KG1 (cell line): ENCODE measurements around the gene TAF3.

Experiments
- DNase-seq: peaks from one replicate; lab custom pipeline; 2025; lab: John Stamatoyannopoulos, UW

The TAF3 gene

DNA sequence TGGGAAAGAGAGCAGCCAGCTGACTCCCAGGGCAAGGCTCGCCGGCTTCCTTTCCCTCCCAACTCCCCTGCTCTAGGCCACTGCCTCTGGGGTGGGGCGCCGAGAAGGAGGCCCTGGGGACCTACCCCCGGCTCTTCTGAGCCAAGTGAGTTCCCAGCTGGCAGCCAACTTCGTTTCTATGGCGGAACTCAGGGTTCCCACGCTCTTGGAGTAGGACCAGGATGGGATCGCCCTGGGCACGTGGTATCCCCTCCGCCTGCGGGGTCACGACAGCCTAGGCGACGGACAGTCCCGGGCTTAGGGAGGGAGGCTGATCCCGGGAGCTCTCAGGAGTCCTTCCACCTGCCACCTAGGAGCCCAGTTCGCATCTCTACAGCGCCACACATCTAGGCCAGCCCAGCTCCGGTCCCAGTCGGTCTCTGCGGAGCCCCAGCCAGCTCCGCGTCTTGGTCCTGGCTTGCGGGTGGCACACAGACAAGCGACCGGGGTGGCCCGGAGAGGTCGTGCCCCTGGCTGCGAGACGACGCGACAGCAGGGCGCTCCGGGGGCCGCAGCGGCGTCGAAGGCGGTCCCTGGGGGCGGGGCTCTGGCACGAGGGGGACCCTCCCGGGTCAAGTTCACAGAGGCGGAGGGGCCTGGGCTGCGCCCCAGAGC, 215.6 kb downstream of the TAF3 start:
- DNase-seq, result no peak

GRCh38 chr10:8034466-8035005, 216.2 kb downstream of the TAF3 start:
- no peak for DNase-seq

DNA sequence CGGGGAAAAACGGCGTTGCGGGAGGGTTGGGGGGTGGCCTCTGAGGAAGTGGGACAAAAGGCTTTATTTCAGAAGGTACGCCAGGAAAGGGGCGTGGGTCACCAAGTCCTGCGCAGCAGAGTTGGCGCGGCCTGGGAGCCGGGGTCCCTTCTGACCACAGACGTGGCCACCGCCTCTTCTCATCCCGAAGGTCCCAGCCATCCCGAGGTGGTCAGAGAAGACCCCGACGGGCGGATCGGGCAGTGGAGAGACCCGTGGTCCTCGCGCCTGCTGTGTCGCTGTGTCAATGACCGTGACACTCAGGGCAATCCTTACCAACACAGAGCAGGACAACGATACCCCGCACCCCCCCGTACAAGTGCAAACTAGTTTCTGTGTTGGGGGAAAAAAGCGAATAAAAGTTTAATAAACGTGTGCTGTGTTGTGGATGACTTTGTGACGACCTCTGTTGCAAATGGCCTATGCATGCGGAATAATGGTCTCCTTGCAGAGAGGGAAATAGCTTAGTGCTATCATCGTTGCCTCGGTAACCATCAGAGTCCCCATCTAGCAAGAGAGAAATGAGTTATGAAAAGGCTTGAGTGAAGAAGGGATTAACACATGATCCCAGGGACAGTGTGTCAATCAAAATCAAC, 216.8 kb downstream of the TAF3 start:
- no peak for DNase-seq

GRCh38 chr10:8035641-8036470, 217.6 kb downstream of the TAF3 start:
- DNase-seq, result no peak

DNA sequence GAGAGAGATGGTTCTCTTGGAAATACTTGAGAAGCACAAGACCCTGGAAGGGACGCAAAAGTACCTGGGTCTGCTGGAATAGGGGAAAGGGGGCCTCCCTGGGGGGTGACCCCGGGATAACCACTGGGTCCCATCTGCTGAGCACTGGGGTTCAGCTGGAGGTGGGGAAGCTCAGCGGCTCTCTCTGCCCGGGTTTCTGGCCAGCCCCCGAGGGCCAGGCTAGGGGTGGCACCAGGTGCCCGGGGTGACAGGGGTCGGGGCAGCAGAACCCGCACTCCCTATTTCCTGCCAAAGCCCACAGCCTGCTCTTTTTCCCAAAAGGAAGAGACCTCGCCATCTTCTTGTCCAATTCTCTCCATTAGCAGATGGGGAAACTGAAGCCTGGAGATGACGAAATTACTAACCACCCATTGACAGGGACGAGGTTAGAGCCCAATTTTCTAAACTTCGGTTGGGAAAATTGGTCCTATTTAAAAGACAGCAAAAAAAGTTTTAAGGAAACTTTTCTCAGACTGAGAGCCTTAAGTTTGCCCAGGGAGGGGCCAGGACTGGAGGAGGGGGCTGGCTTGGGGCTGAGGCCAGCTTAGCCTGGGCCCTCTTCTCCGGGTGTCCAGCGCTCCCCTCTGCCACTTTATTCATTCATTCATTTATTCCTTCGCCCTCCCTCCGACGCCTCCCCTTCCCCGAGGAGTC, 218.3 kb downstream of the TAF3 start:
- DNase-seq, result no peak

GRCh38 chr10:8037199-8037801, 219.0 kb downstream of the TAF3 start:
- DNase-seq, result no peak

- no peak for DNase-seq
These were observed 219.9 kb downstream of the TAF3 start for GRCh38 chr10:8037941-8038894.

DNA sequence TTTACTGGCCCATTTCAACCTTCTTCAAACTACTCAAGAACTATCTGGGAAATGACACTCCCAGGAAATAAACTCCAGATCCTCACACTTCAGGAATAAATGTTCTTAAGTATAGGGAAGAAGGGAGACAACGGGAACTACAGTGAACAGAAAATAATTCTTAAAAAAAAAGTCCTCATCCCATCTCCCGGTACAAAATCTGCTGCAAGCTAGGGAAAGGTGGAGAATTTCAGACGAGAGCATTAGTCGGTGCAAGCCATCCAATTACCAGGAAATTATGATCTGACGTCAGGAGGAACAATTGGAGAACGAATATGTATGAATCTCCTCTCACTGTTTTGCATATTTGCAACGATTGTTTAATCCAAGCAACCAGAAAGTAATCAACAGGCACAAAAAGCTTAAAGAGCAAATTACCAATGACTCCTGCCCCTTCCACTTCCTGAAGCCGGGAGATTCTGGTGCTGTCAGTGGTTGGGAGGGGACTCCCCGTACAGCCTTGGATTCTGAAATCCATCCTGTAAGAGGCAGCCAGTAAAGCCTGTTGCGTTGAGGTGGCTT, 221.1 kb downstream of the TAF3 start:
- no peak for DNase-seq

DNA sequence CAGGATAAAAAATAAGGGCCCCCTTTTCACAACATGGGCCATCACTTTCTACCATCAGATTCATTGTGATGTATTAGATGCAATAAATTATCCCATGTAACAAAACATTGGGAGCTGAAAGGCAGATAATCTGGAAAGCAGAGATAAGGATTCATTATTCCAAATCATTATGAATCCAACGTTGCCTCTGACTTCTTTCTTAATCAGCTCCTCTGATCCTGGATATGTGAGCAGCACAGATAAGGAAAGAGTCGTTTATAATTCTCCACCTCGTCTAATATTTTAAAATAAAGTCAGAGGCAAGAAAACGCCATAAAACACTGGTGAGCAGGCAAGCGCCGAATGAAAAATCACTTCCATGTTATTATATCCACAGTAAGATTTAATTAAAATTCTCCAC, 222.3 kb downstream of the TAF3 start:
- DNase-seq, result no peak

- DNase-seq, result no peak
These were observed 223.1 kb downstream of the TAF3 start for GRCh38 chr10:8041284-8041991.

DNA sequence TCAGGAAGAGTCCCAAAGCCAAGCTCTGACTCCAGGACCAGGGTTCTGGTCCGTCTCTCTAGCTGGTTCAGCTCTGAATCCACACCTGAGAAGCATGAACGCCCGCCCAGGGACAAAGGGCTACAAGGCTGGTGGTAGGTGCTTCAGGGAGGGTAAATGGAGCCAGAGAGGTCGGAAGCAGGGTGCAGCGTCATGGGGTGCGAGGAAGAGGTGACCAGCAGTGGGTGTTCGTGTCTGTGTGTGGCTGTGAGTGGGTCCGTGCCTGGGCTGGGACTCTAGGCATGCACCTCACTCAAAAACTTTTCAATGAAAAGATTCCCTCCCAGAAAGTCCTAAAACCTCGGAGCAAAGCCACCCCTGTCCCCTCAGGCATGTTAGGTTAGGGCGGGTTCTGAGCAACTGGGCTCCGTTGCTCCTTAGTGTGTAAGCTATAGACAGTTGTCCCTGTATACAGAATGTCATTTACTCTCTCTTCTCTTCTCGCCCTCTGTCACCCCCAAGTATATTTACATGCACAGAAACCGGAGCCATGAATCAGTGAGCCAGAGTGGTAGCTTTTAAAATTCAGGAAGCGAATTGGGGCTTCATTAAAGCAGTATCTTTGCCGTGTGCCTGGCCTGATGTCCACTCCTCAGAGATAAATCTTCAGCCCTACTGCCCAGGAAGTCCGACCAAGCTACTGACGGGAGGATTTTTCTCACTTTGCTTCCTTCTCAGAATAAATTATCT, 223.9 kb downstream of the TAF3 start:
- no peak for DNase-seq

DNA sequence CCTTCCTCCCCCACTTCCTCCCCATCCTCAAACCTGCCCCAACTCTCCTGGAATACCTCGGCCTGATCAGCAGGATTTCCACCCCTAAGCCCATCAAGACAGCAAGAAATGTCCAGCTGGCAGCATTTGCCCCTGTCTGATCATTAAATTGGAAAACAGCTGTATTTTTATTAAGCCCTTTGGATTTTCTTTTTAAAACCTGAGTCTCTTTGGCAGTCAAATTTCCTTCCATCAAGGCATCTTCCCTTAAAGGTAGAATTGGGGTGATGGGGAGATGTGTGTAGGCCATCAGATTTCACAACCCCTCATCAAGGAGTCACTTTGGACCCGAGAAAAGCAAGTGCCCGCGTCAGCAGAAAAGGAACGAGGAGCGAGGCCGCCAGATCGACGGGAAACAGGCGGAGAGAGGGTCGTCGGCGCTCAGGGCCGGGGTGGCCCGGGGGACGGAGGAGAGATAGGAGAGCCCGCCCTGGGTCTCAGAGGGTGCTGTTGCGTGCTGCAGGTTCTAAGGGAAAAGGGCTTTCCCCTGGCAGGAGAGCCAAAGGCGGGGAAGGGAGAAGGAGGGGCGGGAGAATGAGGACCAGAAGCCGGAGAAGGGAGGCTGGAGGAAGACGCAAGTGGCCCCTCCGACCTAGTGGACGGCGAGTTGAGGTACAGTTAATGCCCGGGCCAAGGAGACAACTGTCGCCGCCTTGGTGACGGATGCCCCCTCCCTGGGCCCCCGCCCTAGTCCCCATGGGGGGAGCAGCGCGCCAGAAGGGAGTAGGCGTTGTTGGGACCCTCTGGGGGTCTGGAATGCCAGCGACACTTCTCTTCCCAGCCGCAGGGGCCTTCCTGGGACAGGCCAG, 224.6 kb downstream of the TAF3 start:
- no peak for DNase-seq

DNA sequence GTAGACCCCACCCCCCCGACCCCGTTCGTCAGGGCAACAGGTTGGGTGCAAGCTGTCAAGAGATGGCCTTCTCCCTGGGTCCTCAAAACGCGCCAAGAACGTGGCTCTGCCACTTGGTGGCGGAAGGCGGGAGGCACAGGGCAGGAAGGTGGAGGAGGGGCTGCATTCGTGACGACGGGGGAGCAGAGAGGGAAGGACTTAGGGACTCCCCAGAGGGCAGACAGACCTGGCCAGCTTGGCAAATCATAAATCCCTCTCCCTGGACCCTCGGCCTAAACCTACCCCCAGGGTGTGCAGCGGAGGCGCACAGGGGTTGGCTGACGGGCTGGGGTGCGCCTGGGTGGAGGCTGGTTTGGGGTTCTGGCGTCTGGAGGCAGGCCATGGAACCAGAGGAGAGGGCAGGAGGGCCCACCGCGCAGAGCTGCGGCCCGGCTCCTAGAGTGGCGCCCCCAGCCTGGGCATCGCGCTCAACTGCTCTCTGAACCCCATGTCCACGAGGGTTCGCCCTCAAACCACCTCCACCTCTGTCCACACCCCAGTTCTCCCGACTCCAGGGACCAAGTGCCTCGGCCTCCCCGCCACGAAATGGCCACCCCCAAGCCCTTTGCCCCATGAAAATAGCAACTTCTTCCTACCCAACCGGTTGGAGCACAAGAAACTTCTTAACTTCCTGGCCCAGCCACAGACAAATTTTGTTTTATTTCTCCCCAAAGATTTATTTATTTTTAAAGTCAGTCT, 225.4 kb downstream of the TAF3 start:
- no peak for DNase-seq

DNA sequence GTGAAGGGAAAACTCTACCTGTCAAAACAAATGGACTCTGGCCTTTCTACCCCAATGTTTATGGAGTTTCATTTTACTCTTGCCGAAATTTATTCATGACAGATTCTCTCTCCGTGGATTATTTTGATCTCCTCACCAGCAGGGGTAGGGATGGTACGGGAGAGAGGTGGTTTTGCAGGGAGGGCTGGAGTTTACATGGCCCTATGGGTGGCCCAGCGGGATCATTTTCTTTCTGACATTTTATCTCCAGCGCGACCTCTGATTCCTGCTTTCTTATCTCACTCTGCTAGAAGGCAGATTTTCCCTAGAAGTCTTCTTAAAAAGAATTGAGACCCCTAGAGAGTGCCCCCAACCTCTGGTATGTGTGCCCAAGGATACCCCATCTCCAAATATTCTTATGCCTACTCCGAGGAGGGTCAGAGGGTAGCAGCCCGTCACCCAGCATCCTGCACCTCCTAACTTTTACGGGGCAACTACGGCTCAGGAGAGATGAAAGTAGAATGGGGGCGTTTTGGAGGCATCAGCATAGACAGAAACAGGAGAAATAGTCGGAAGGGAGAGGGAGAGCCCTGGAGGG, 226.1 kb downstream of the TAF3 start:
- no peak for DNase-seq

GRCh38 chr10:8044908-8045725, 226.8 kb downstream of the TAF3 start:
- DNase-seq, result no peak
